Frontal cortex (tissue), 4 donors: ENCODE data around the gene GANC. TPM values are rescaled to one million over a fixed set of nuclear protein-coding genes. Genes with fewer than 3 reads are reported as not detected.

ENCODE experiments used
- DNase-seq, 2 donors: peaks; one replicate each; pipeline ENCODE4 v3.0.0; 2012; ENCODE audit warnings: low spot score in 2 of 2
- FAIRE-seq: peaks from 2 replicates; lab custom pipeline; 2012; peaks lifted over from hg19 to GRCh38; lab: Jason Lieb, UNC
- total RNA-seq: library from RNA; depleted of rRNA; stranded (reverse); fragments of >200 nt; gene quantifications from one replicate; pipeline ENCODE4 v1.2.3, GENCODE V29; 2014
- donor health status: control.
- donor health status: control.
- donor health status: control.

Gene GANC
- total RNA-seq, 1 donor from 2014 or later, result 7.7 TPM

DNA sequence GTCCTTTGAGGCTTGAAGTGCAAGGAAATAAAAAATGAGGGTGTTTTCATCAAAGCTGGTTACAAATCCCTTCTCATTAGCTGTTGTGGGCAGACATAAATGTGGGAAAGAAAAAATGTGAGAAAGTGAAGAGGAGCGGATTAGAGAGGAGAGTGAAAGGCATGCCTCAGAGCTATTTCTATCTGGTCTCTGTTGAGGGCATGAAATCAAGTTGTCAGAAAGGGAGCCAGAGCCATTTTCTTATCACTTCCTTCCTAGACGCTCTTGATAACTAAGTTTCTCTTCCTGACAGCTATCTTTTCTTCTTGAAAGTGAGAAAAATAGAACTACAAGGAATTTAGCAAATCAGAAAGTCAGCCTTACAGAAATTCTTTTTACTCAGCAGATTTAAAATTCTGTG, 65.5 kb downstream of the GANC start:
- FAIRE-seq (no peak), DNase-seq (no peak)

- no peak for DNase-seq
- FAIRE-seq, result no peak
These were observed 70.7 kb downstream of the GANC start for GRCh38 chr15:42343596-42344232.

DNA sequence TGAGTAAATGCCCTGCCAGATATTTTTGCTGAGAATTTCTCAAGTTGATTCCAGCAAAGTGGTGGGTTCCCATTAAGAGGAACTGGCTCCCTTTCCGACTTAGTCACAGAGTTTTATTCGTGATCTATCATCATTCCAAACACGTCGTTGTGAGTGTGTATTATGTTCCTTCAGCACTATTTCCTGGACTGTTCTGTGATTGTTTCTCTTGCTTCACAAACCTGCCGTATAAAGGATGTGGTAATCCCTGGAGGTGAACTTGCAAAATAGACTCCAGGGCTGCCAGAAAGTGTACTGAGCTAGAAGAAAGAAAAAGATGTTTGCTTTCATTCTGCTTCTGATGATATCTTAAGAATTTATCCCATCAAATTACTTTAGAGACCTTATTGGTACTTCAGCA, 71.8 kb downstream of the GANC start:
- DNase-seq (no peak), FAIRE-seq (no peak)

GRCh38 chr15:42345504-42345903, 72.5 kb downstream of the GANC start:
- DNase-seq, result no peak
- FAIRE-seq, result no peak

DNA sequence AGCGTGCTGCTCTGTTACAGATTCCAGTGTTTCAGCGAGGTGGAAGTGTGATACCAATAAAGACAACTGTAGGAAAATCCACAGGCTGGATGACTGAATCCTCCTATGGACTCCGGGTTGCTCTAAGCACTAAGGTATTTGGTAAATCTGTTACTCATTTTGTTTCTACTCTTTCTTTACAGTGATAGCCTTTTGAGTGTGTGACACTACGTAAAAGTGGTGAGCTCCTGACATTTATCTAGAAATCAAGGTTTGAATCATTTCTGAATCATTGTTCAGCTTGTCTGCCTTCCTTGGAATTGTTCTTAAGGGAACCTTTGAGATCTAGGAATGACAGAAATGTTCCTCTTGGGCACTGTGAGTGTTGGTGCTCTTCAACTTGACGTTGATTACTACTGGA, 75.1 kb downstream of the GANC start:
- no peak for DNase-seq

DNA sequence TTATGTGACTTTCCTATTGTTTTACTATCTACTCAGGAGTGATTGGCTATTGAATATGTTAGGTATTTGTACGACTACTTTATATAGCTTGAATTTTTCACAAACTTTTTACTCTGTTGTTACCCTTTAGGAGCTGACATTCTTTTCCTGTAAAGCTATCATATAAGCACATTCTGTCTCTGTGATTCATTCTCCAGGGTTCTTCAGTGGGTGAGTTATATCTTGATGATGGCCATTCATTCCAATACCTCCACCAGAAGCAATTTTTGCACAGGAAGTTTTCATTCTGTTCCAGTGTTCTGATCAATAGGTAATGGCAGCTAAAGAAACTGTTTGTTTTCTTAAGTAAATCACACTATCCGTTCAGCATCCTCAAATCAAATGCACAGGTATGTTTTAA, 76.2 kb downstream of the GANC start:
- no peak for DNase-seq

More for the DNA sequence above, 75.1 kb downstream of the GANC start:
- no peak for FAIRE-seq

GRCh38 chr15:42352401-42352800, 79.4 kb downstream of the GANC start:
- FAIRE-seq (no peak), DNase-seq (no peak)

More for the DNA sequence above, 76.2 kb downstream of the GANC start:
- FAIRE-seq, result no peak

- no peak for FAIRE-seq
- no peak for DNase-seq
These were observed 80.1 kb downstream of the GANC start for GRCh38 chr15:42353061-42353460.

GRCh38 chr15:42354824-42355223, 81.8 kb downstream of the GANC start:
- no peak for DNase-seq
- FAIRE-seq, result no peak

DNA sequence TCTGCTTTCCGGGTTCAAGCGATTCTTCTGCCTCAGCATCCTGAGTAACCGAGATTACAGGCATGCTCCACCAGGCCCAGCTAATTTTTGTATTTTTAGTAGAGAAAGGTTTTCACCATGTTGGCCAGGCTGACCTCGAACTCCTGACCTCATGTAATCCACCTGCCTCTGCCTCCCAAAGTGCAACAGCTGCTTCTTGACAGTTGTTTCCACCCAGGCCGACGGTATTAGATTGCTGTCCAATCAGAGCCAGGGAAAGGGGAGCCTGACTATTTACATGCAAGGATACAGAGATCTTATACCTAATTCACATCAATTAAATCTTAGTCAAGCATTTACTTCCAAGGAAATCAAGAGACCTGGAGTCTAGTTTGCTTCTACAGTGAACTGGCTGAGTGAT, 82.3 kb downstream of the GANC start:
- FAIRE-seq, result no peak

DNA sequence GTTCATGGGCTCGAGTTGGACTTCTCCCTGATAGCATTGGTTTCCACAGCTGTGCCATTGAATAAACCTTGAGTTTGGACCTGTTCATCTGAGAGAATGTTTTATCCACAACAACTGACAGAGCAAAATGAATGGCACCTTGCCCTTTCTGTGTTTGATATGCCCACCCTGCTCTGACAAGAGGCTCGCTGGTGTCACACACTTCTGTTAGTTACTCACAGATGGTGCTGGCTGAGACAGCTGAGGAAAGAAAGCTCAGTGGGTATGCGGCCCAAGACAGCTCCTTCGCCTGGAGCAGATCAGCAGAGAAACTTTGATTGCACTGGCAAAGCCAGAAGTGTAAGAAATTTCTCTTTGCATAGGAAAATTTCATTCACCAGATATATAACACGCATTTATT, 83.8 kb downstream of the GANC start:
- FAIRE-seq (no peak), DNase-seq (no peak)

More for the DNA sequence above, 82.3 kb downstream of the GANC start:
- no peak for DNase-seq

DNA sequence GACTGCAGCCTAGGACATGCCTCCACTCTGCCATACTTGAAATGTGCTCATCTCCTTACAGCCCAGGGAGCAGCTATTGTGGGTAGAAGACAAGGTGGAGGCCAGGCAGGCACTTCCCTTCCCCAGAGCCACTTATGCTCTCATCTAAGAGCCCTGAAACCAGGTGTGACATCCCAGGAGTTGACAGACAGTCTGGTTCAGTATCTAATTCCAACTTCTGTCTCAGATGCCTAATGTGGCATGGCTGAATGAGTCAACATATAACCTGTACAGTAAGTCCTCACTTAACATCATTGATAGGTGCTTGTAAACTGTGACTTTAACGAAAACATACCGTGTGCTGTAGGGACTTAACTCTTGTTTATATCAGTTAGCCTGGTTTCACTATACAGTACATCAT, 85.1 kb downstream of the GANC start:
- DNase-seq (no peak), FAIRE-seq (no peak)

DNA sequence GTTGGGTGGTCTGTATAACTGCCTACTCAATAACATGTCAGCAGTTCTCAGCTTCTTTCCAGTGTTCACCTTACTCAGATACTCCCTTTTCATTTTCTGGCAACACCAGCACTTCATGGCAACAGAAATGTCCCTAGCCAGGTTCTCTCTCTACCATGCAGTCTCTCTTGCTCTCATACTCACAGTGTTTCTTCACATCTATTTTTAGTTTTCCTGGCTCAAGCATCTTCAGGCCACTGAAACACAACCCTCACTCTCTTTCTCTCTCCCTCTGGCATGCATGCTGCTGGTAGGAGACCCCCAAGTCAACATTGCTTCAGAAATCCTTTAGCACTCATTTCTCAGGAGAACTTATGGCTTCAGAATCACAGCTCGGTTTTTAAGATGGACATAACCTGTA, 86.2 kb downstream of the GANC start, which contains the start of gene CAPN3:
Gene CAPN3 (plus strand): TSS at position 253 of the 400 bp plus-strand sequence. CDS start 305 bp downstream, outside the sequence.
- FAIRE-seq (no peak), DNase-seq (no peak)

GRCh38 chr15:42359985-42360384, 87.0 kb downstream of the GANC start:
- DNase-seq, result no peak
- FAIRE-seq, result no peak

DNA sequence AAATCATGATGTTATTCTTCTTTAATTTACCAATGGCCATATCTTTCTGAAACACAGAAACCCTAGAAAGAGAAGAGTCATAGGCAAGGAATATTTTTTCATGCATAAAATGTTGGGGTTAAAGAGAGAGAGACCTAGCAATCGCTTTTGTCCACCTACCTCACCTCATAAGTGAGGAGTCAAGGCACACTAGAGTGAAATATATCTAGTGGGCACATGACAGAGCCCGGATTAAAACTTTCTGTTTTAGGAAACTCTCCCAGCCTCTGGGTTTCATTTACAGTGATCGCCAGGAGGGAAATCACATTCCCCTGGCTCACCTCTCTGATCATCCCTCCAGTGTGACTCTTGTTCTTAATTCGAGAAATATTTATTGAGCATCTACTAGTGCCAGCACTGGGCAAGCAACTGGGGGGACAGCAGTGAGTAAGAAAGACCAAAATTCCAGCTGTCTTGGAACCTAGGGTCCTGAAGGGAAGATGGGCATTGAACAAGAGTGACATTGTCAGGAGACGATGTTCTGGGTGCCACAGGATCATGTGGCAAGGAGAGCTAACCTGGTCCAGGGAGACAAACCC, 87.6 kb downstream of the GANC start:
- FAIRE-seq (no peak), DNase-seq (no peak)

- no peak for FAIRE-seq
These were observed 90.5 kb downstream of the GANC start for GRCh38 chr15:42363487-42363886.

DNA sequence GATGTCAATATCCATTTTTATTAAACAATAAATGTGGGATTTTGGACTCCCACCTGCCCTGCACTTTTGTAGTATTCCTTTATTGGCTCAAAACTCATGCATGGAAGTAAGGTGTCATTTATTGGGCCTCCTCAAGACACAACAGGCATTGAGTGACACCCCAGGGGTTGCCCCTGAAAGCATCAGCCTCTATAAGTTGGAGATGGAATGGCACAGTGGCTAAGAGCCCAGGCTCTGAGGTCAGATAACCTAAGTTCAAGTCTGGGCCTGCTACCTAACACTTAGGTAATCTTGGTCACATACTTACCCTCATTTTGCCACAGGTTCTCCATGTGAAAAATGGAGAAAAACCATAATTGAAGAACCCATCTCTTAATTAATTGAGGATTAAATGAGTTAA, 90.9 kb downstream of the GANC start:
- FAIRE-seq, result no peak
- no peak for DNase-seq

More at GRCh38 chr15:42363487-42363886, 90.5 kb downstream of the GANC start:
- no peak for DNase-seq

- FAIRE-seq (no peak), DNase-seq (no peak)
These were observed 91.5 kb downstream of the GANC start for GRCh38 chr15:42364529-42364928.

DNA sequence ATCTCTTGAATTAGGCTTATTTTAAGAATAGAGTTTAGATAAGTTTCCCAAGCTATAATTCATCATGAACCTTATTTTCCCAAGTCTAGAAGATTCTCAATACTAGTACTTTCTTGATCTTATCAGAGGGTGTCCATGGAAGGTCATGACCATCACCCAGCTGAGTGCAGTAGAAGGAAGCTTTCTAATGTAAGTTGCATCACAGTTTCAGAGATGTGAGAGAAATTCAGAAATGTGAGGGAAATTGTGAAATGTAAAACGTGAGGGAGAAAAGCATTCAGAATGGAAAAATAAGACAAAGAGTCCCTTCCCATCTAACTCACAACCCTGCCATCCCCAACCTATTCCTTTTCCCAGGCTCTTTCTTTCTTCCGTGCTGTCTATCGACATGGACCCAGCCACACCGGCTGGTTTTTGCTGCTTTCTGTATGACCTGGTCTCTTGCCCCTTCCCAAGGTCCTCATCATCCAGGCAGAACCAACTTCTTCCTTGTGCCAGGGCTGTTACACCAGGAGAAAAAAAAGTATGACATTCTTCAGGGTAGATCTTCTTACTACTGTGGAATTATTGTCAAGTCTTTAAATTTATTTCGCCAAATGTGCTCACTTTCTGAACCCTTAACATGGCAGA, 93.0 kb downstream of the GANC start:
- FAIRE-seq (no peak), DNase-seq (no peak)

GRCh38 chr15:42367041-42367440, 94.0 kb downstream of the GANC start:
- DNase-seq (no peak), FAIRE-seq (no peak)

GRCh38 chr15:42368096-42368495, 95.1 kb downstream of the GANC start:
- DNase-seq (no peak), FAIRE-seq (no peak)
